Lower leg skin (tissue), 3 donors: ENCODE measurements around the gene CEACAM19.

Experiments used
- POLR2A ChIP-seq, 2 donors: fragments of 450-650 bp; IDR thresholded peaks; one replicate each; pipeline ENCODE4 v1.6.1; 2016 to 2017; ENCODE audit warnings: antibody characterized with exemption in 2 of 2, mild to moderate bottlenecking in 1 of 2, moderate library complexity in 1 of 2
- TF ChIP-seq, protein P1 (sequence below), 3 donors: fragments of 450-650 bp; IDR thresholded peaks; one replicate each; pipeline ENCODE4 v1.5.1; 2016; ENCODE audit warnings: antibody characterized with exemption in 3 of 3, mild to moderate bottlenecking in 3 of 3, moderate library complexity in 2 of 3

DNA sequence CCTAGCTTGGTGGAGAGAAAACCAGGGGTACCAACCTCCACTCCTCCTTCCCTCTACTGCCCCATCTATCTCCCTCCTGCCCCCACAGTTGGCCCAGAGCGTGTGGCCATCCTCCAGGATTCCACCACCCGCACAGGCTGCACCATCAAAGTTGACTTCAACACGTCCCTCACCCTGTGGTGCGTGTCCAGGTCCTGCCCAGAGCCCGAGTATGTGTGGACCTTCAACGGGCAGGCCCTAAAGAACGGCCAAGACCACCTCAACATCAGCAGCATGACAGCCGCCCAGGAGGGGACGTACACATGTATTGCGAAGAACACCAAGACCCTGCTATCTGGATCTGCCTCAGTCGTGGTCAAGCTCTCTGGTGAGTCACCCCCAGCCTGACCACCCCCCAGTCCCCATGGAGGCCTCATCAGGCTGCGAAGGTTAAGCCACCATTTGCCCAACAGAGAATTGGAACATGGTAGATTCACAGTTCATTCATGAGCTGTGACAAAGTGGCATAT, 34.3 kb downstream of the CEACAM19 start:
- no peak for TF ChIP-seq POLR2A (IDR thresholded peaks at IDR 0.05)
- TF ChIP-seq, protein P1, sequence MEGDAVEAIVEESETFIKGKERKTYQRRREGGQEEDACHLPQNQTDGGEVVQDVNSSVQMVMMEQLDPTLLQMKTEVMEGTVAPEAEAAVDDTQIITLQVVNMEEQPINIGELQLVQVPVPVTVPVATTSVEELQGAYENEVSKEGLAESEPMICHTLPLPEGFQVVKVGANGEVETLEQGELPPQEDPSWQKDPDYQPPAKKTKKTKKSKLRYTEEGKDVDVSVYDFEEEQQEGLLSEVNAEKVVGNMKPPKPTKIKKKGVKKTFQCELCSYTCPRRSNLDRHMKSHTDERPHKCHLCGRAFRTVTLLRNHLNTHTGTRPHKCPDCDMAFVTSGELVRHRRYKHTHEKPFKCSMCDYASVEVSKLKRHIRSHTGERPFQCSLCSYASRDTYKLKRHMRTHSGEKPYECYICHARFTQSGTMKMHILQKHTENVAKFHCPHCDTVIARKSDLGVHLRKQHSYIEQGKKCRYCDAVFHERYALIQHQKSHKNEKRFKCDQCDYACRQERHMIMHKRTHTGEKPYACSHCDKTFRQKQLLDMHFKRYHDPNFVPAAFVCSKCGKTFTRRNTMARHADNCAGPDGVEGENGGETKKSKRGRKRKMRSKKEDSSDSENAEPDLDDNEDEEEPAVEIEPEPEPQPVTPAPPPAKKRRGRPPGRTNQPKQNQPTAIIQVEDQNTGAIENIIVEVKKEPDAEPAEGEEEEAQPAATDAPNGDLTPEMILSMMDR (IDR thresholded peaks at IDR 0.05): no peak
